HFF-Myc (cell line): ENCODE data around the gene ARHGAP44.

Source experiments
- DNase-seq: peaks from one replicate; pipeline ENCODE4 v3.0.0-alpha.2; 2011; ENCODE audit warnings: low read depth; ENCODE audit errors: extremely low read depth
- H3K4me3 ChIP-seq: replicated peaks from 2 replicates; pipeline ENCODE4 v1.5.1; 2011; ENCODE audit warnings: low read depth, mild to moderate bottlenecking, control low read depth, low read length
- TF ChIP-seq, protein P1 (sequence below): IDR thresholded peaks from 2 replicates; pipeline ENCODE4 v1.5.1; 2012; ENCODE audit warnings: mild to moderate bottlenecking, low read depth, low read length, control low read depth; ENCODE audit errors: missing control alignments

ARHGAP44 gene

DNA sequence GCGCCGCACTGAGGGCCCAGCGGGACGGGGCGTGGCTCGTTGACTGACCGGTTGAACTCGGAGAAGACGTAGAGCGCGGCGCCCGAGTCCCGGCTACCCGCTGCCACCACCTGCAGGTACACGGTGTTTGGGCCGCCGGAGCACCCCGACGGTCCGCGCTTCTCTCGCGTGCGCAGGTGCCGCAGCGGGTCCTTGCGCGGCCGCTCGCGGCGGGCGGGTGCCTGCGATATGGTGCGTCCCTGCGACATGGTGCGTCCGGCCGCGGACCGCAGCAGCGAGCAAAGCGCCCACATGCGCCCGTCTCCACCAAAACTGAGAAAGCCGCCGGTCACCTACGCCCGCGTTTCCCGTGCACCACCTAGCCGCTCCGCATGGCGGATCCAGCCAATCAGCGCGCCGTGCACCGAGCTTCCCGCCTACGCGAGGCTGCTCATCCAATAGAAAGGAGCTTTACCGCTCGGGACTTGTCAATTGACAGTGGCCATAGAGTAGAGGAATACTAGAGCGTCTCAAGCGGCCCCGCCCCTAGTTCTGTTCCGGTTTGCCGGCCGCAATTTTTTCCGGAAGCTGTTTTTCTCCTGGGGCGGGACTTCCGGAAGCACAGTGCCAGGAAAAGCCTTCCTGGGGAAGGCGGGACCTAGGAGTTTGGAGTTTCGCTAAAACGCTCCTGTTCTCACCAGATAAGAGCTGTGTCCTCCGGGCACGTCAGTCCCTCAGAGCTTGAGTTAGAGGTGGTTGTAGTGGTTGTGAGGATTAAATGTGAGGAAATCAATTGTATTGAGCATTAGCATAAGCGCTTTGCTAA, 228.6 kb downstream of the ARHGAP44 start, which contains the start of gene ELAC2:
TSS of gene ELAC2 (minus strand) at position 373 of the 805 bp plus-strand sequence. CDS start at position 293, 80 bp downstream.
- TF ChIP-seq, protein P1, sequence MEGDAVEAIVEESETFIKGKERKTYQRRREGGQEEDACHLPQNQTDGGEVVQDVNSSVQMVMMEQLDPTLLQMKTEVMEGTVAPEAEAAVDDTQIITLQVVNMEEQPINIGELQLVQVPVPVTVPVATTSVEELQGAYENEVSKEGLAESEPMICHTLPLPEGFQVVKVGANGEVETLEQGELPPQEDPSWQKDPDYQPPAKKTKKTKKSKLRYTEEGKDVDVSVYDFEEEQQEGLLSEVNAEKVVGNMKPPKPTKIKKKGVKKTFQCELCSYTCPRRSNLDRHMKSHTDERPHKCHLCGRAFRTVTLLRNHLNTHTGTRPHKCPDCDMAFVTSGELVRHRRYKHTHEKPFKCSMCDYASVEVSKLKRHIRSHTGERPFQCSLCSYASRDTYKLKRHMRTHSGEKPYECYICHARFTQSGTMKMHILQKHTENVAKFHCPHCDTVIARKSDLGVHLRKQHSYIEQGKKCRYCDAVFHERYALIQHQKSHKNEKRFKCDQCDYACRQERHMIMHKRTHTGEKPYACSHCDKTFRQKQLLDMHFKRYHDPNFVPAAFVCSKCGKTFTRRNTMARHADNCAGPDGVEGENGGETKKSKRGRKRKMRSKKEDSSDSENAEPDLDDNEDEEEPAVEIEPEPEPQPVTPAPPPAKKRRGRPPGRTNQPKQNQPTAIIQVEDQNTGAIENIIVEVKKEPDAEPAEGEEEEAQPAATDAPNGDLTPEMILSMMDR: no peak
- peak; percentile 95 for DNase-seq
- H3K4me3 ChIP-seq: peak within 1 kb of the TSS; percentile 98

DNA sequence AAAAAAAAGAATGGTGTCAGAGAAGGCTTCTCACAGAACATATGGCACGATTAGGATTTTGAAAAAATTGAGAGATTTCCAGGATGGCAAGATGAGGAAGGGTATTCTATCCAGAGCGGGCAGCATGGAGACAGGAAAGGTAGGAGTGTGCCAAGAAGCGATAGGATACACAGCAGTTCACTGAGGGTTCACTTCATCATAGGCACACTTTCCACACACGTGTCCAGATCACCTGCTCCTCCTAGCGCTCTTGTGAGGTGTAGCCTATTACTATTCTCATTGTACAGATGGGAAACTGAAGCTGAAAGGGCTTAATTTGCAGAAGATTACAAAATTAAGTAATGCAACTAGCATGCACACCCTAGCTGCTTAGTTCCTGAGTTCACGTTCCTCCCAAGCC, 234.7 kb downstream of the ARHGAP44 start:
- TF ChIP-seq, protein P1: no peak
- DNase-seq: no peak
- H3K4me3 ChIP-seq: no peak overlapping the region

- H3K4me3 ChIP-seq: no peak overlapping the region
- TF ChIP-seq, protein P1: peak; percentile 100
- DNase-seq: no peak
These were observed 235.4 kb downstream of the ARHGAP44 start for GRCh38 chr17:13024526-13025257.

DNA sequence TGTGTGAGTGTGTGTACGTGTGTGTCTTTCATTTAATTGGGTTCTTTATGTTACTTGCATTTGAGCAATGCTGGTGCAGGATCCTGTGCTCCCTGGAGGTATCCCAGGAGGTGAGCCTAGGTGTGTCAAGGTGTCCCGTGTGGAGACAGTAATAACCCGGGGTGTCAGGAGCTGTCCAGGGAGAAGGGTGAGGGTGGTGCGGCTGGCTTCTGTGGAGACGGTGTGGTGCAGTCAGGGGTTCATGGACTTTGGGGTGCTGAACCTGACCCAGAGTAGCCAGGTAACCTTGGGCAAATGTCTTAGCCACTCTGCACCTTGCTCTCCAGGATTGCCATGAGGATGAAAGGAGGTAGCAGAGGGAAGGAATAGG, 235.9 kb downstream of the ARHGAP44 start:
- TF ChIP-seq, protein P1: no peak
- DNase-seq: no peak
- no peak overlapping the region for H3K4me3 ChIP-seq

DNA sequence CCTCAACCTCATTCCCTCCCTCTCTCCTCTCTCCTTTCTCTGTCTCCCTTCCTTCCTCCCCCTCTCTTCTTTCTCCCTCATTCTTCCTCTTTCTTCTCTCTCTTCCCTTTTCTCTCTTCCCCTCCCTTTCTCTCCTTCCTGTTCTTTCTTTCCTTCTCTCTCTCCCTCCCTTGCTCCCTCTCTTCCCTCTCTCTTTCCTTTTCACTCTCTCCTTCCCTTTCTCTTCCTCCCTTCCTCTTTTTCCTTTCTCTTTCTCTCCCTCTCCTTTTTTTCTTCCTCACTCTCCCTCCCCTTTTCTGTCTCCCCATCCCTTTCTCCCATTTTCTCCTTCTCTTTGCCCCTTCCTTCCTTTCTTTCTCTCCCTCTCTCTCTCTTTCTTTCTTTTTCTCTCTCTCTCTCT, 236.4 kb downstream of the ARHGAP44 start:
- H3K4me3 ChIP-seq: no peak overlapping the region
- TF ChIP-seq, protein P1: no peak
- no peak for DNase-seq

DNA sequence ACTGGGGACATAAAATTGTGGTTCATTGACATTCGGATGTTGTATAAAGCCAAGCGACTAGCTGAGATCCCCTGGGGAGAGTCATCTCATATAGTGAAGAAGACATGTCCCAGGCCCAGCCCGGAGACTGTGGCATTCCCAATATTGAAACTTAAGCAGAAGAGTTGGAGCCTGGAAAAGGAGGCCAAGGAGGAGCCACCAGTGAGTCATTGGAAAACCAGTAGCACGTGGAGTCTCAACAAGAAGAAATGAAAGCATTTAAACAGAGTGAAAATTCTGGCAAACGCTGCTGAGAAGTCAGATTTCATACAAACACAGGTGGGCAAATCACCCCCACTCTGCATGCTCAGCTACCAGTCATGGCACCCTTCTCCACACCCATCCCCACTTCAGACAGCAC, 237.9 kb downstream of the ARHGAP44 start:
- TF ChIP-seq, protein P1: no peak
- H3K4me3 ChIP-seq: no peak overlapping the region
- no peak for DNase-seq
